GM12892 (cell line): ENCODE measurements around the gene URB1.

Source experiments
- DNase-seq: peaks from one replicate; pipeline ENCODE4 v3.0.0; 2011; ENCODE audit not compliant: insufficient read length
- FAIRE-seq: peaks from 2 replicates; lab custom pipeline; 2011; peaks lifted over from hg19 to GRCh38; lab: Jason Lieb, UNC
- POLR2A ChIP-seq: IDR thresholded peaks from 2 replicates; pipeline ENCODE4 v1.6.1; 2011; ENCODE audit warnings: low read depth, low read length, control low read depth
- POLR2AphosphoS5 ChIP-seq: IDR thresholded peaks from 2 replicates; pipeline ENCODE4 v1.6.1; 2011; ENCODE audit warnings: low read depth, low read length, control low read depth
- TAF1 ChIP-seq: IDR thresholded peaks from 2 replicates; pipeline ENCODE4 v1.6.1; 2011; ENCODE audit warnings: low read depth, mild to moderate bottlenecking, control low read depth, low read length, borderline replicate concordance

Gene URB1

GRCh38 chr21:32261929-32262328 lies 130.9 kb downstream of the URB1 start:
- no peak for TF ChIP-seq TAF1
- TF ChIP-seq POLR2AphosphoS5 = no peak
- no peak for TF ChIP-seq POLR2A
- DNase-seq (no peak), FAIRE-seq (no peak)
